Activated naive CD4-positive, alpha-beta T cell treated with anti-CD3 and anti-CD28 coated beads, Interleukin-2, amount 10 ng/mL, durations not matched to agents 7 days and 5 days (primary cell): ENCODE results near the gene GID4.
"Not testable (repeated sequence)": the region's sequence is repeated elsewhere in the genome, so short reads cannot be mapped to it uniquely, and the experiment has no call there.

Experiments
- CTCF ChIA-PET: fragments of 350-600 bp; sonication (Branson Sonifier 250); formaldehyde crosslinking; loops from one replicate; lab custom pipeline; 2021; ENCODE audit warnings: antibody characterized with exemption; lab: Charles Lee
- DNase-seq: peaks from one replicate; pipeline ENCODE4 v3.0.0-alpha.2; 2020
- H3K27ac Mint-ChIP-seq: one replicate; pipeline ENCODE4 v1.8.0; 2021; ENCODE audit warnings: mild to moderate bottlenecking, moderate library complexity, mixed read lengths
- H3K27me3 Mint-ChIP-seq: one replicate; pipeline ENCODE4 v1.8.0; 2021; ENCODE audit warnings: mild to moderate bottlenecking, mixed read lengths
- H3K36me3 Mint-ChIP-seq: one replicate; pipeline ENCODE4 v1.8.0; 2021; ENCODE audit warnings: mixed read lengths
- H3K4me1 Mint-ChIP-seq: one replicate; pipeline ENCODE4 v1.8.0; 2021; ENCODE audit warnings: mixed read lengths
- H3K4me3 Mint-ChIP-seq: one replicate; pipeline ENCODE4 v1.8.0; 2021; ENCODE audit warnings: mild to moderate bottlenecking, moderate library complexity, mixed read lengths
- H3K9me3 Mint-ChIP-seq: one replicate; pipeline ENCODE4 v1.8.0; 2021; ENCODE audit warnings: mixed read lengths

Gene GID4

GRCh38 chr17:18038861-18039534 lies at the start of gene GID4, which contains the start of gene ATPAF2:
Gene GID4, plus strand, starts transcription at chr17:18039408. Its CDS starts 57 bp downstream, at chr17:18039465.
Gene ATPAF2, minus strand, starts transcription at chr17:18039168. Its CDS starts 155 bp downstream, at chr17:18039013.
- peaks cover 50% of the 10 kb centered on the region for H3K4me1 Mint-ChIP-seq
- H3K27ac Mint-ChIP-seq: peak within 1 kb of the TSS; percentile 84
- peaks cover 8% of the 10 kb centered on the region for H3K36me3 Mint-ChIP-seq
- H3K27me3 Mint-ChIP-seq: peaks cover 4% of the 10 kb centered on the region
- peak; percentile 100 for DNase-seq
- H3K9me3 Mint-ChIP-seq: no peaks in the 10 kb centered on the region
- peak within 1 kb of the TSS; percentile 87 for H3K4me3 Mint-ChIP-seq
- CTCF ChIA-PET: interaction anchor here (1.3 kb wide), 1 partner anchor 148 kb away, joined by 6 read pairs; no protein-coding TSS in a partner anchor

- Mint-ChIP-seq H3K27me3 (peaks cover 15% of the 10 kb centered on the region), H3K4me1 (no peaks in the 10 kb centered on the region), H3K9me3 (no peaks in the 10 kb centered on the region), H3K27ac (no peak overlapping the region), H3K4me3 (no peak overlapping the region), H3K36me3 (no peaks in the 10 kb centered on the region)
- DNase-seq: no peak
- CTCF ChIA-PET: no interaction called here
Observed at GRCh38 chr17:17989618-17990017, 49.6 kb upstream of the GID4 start.

GRCh38 chr17:17990282-17990681 lies 48.9 kb upstream of the GID4 start:
- no peak for DNase-seq
- H3K9me3 Mint-ChIP-seq: no peaks in the 10 kb centered on the region
- H3K27me3 Mint-ChIP-seq: peaks cover 15% of the 10 kb centered on the region
- CTCF ChIA-PET: no interaction called here
- no peak overlapping the region for H3K27ac Mint-ChIP-seq
- H3K36me3 Mint-ChIP-seq: no peaks in the 10 kb centered on the region
- no peaks in the 10 kb centered on the region for H3K4me1 Mint-ChIP-seq
- no peak overlapping the region for H3K4me3 Mint-ChIP-seq

GRCh38 chr17:17993366-17993765 lies 45.8 kb upstream of the GID4 start:
- no peak for DNase-seq
- H3K9me3 Mint-ChIP-seq: no peaks in the 10 kb centered on the region
- H3K4me1 Mint-ChIP-seq: no peaks in the 10 kb centered on the region
- CTCF ChIA-PET: no interaction called here
- peaks cover 15% of the 10 kb centered on the region for H3K27me3 Mint-ChIP-seq
- H3K27ac Mint-ChIP-seq: no peak overlapping the region
- no peaks in the 10 kb centered on the region for H3K36me3 Mint-ChIP-seq
- H3K4me3 Mint-ChIP-seq: no peak overlapping the region

GRCh38 chr17:17993852-17994251 lies 45.4 kb upstream of the GID4 start:
- no peak overlapping the region for H3K4me3 Mint-ChIP-seq
- peaks cover 15% of the 10 kb centered on the region for H3K27me3 Mint-ChIP-seq
- H3K9me3 Mint-ChIP-seq: no peaks in the 10 kb centered on the region
- DNase-seq: no peak
- H3K27ac Mint-ChIP-seq: no peak overlapping the region
- H3K4me1 Mint-ChIP-seq: no peaks in the 10 kb centered on the region
- CTCF ChIA-PET: interaction anchor here (1.0 kb wide), 1 partner anchor 31 kb away, joined by 3 read pairs; no protein-coding TSS in a partner anchor
- H3K36me3 Mint-ChIP-seq: no peaks in the 10 kb centered on the region

- DNase-seq: peak; percentile 37
- CTCF ChIA-PET: interaction anchor here (0.9 to 1.5 kb wide), 4 partner anchors 29 to 126 kb away, joined by 3 read pairs; no protein-coding TSS in a partner anchor
- no peak overlapping the region for H3K27ac Mint-ChIP-seq
Observed at GRCh38 chr17:17994271-17995069, 44.7 kb upstream of the GID4 start.

GRCh38 chr17:17995887-17996286 lies 43.3 kb upstream of the GID4 start:
- H3K9me3 Mint-ChIP-seq, H3K36me3 Mint-ChIP-seq, DNase-seq, H3K4me3 Mint-ChIP-seq, H3K27ac Mint-ChIP-seq, CTCF ChIA-PET, H3K4me1 Mint-ChIP-seq: not testable (repeated sequence)
- H3K27me3 Mint-ChIP-seq: peaks cover 11% of the 10 kb centered on the region

More at GRCh38 chr17:17994271-17995069, 44.7 kb upstream of the GID4 start:
- no peak overlapping the region for H3K4me3 Mint-ChIP-seq
- no peaks in the 10 kb centered on the region for H3K9me3 Mint-ChIP-seq
- H3K27me3 Mint-ChIP-seq: peaks cover 15% of the 10 kb centered on the region
- no peaks in the 10 kb centered on the region for H3K36me3 Mint-ChIP-seq
- H3K4me1 Mint-ChIP-seq: no peaks in the 10 kb centered on the region

GRCh38 chr17:17998934-17999333 lies 40.3 kb upstream of the GID4 start:
- no peak for DNase-seq
- Mint-ChIP-seq H3K36me3 (no peaks in the 10 kb centered on the region), H3K4me3 (no peak overlapping the region), H3K9me3 (no peaks in the 10 kb centered on the region), H3K4me1 (no peaks in the 10 kb centered on the region), H3K27ac (no peak overlapping the region), H3K27me3 (peaks cover 5% of the 10 kb centered on the region)
- CTCF ChIA-PET: no interaction called here

- no peak for DNase-seq
- H3K9me3 Mint-ChIP-seq: no peaks in the 10 kb centered on the region
- no peaks in the 10 kb centered on the region for H3K27me3 Mint-ChIP-seq
- H3K27ac Mint-ChIP-seq: no peak overlapping the region
- no peak overlapping the region for H3K4me3 Mint-ChIP-seq
- CTCF ChIA-PET: no interaction called here
- no peaks in the 10 kb centered on the region for H3K36me3 Mint-ChIP-seq
- no peaks in the 10 kb centered on the region for H3K4me1 Mint-ChIP-seq
Observed at GRCh38 chr17:17999364-18000029, 39.7 kb upstream of the GID4 start.

- no peaks in the 10 kb centered on the region for H3K27me3 Mint-ChIP-seq
- CTCF ChIA-PET: no interaction called here
- H3K36me3 Mint-ChIP-seq: no peaks in the 10 kb centered on the region
Observed at GRCh38 chr17:18000030-18000408, 39.2 kb upstream of the GID4 start.

GRCh38 chr17:18002171-18002570 lies 37.0 kb upstream of the GID4 start:
- CTCF ChIA-PET: no interaction called here
- peaks cover 2% of the 10 kb centered on the region for H3K36me3 Mint-ChIP-seq
- no peaks in the 10 kb centered on the region for H3K4me1 Mint-ChIP-seq
- H3K27ac Mint-ChIP-seq: no peak overlapping the region
- no peak overlapping the region for H3K4me3 Mint-ChIP-seq
- no peaks in the 10 kb centered on the region for H3K27me3 Mint-ChIP-seq
- DNase-seq: no peak
- H3K9me3 Mint-ChIP-seq: no peaks in the 10 kb centered on the region

More at GRCh38 chr17:18000030-18000408, 39.2 kb upstream of the GID4 start:
- H3K4me1 Mint-ChIP-seq: no peaks in the 10 kb centered on the region
- no peaks in the 10 kb centered on the region for H3K9me3 Mint-ChIP-seq
- no peak overlapping the region for H3K4me3 Mint-ChIP-seq
- no peak overlapping the region for H3K27ac Mint-ChIP-seq
- DNase-seq: no peak

GRCh38 chr17:18004345-18004744 lies 34.9 kb upstream of the GID4 start:
- Mint-ChIP-seq H3K36me3 (peaks cover 2% of the 10 kb centered on the region), H3K27ac (no peak overlapping the region), H3K4me3 (no peak overlapping the region), H3K4me1 (no peaks in the 10 kb centered on the region), H3K9me3 (no peaks in the 10 kb centered on the region), H3K27me3 (no peaks in the 10 kb centered on the region)
- CTCF ChIA-PET: interaction anchor here (0.7 kb wide), 1 partner anchor 312 kb away, joined by 3 read pairs; no protein-coding TSS in a partner anchor
- no peak for DNase-seq

GRCh38 chr17:18004884-18005305 lies 34.3 kb upstream of the GID4 start:
- H3K9me3 Mint-ChIP-seq: no peaks in the 10 kb centered on the region
- CTCF ChIA-PET: no interaction called here
- H3K4me3 Mint-ChIP-seq: no peak overlapping the region
- peaks cover 2% of the 10 kb centered on the region for H3K36me3 Mint-ChIP-seq
- H3K4me1 Mint-ChIP-seq: no peaks in the 10 kb centered on the region
- no peaks in the 10 kb centered on the region for H3K27me3 Mint-ChIP-seq
- no peak overlapping the region for H3K27ac Mint-ChIP-seq
- no peak for DNase-seq

GRCh38 chr17:18005496-18005895 lies 33.7 kb upstream of the GID4 start:
- no peak for DNase-seq
- Mint-ChIP-seq H3K9me3 (no peaks in the 10 kb centered on the region), H3K27ac (no peak overlapping the region), H3K36me3 (peaks cover 2% of the 10 kb centered on the region), H3K4me1 (no peaks in the 10 kb centered on the region), H3K27me3 (no peaks in the 10 kb centered on the region), H3K4me3 (no peak overlapping the region)
- CTCF ChIA-PET: no interaction called here
